CD8-positive, alpha-beta memory T cell (primary cell): Measurements from ENCODE around the gene SKI. TPM values are rescaled to one million over a fixed set of nuclear protein-coding genes. Genes with fewer than 3 reads are reported as not detected.
"Not testable (repeated sequence)": the region's sequence is repeated elsewhere in the genome, so short reads cannot be mapped to it uniquely, and the experiment has no call there.

Experiments used
- CTCF ChIA-PET: fragments of 350-600 bp; sonication (Branson Sonifier 250); formaldehyde crosslinking; loops from one replicate; lab custom pipeline; 2021; ENCODE audit warnings: antibody characterized with exemption; lab: Charles Lee
- POLR2A ChIA-PET: fragments of 350-600 bp; sonication (Branson Sonifier 250); formaldehyde crosslinking; loops from one replicate; lab custom pipeline; 2021; ENCODE audit warnings: antibody characterized with exemption; lab: Charles Lee
- DNase-seq, 5 donors: peaks; one replicate each; pipeline versions ENCODE4 v3.0.0 to v3.0.0-alpha.2; 2020 to 2022; ENCODE audit warnings: mixed read lengths in 1 of 5
- H3K27ac ChIP-seq: one replicate; pipeline ENCODE4 v1.7.0; 2013; ENCODE audit warnings: low read depth, mild to moderate bottlenecking, low read length, moderate library complexity
- H3K27me3 ChIP-seq: 2 replicates; pipeline ENCODE4 v1.7.0; 2013; ENCODE audit warnings: low read length, mild to moderate bottlenecking; ENCODE audit not compliant: insufficient read depth, poor library complexity, severe bottlenecking
- H3K36me3 ChIP-seq: 2 replicates; pipeline ENCODE4 v1.7.0; 2013; ENCODE audit warnings: mild to moderate bottlenecking, low read length, moderate library complexity; ENCODE audit not compliant: insufficient read depth
- H3K4me1 ChIP-seq: 2 replicates; pipeline ENCODE4 v1.7.0; 2013; ENCODE audit warnings: mild to moderate bottlenecking, low read length, moderate library complexity; ENCODE audit not compliant: insufficient read depth
- H3K4me3 ChIP-seq: 2 replicates; pipeline ENCODE4 v1.7.0; 2013; ENCODE audit warnings: mild to moderate bottlenecking, low read length
- H3K9me3 ChIP-seq: 2 replicates; pipeline ENCODE4 v1.7.0; 2013; ENCODE audit warnings: mild to moderate bottlenecking, low read length
- H3K27ac Mint-ChIP-seq, 8 donors: one replicate each; pipeline ENCODE4 v1.8.0; 2020 to 2021; ENCODE audit warnings: mixed read lengths in 8 of 8, mild to moderate bottlenecking in 6 of 8, inconsistent platforms in 3 of 8, moderate library complexity in 3 of 8
- H3K27me3 Mint-ChIP-seq, 2 donors: one replicate each; pipeline ENCODE4 v1.8.0; 2020 to 2021; ENCODE audit warnings: mixed read lengths in 2 of 2, mild to moderate bottlenecking in 1 of 2, moderate library complexity in 1 of 2
- H3K36me3 Mint-ChIP-seq, 3 donors: one replicate each; pipeline ENCODE4 v1.8.0; 2020 to 2021; ENCODE audit warnings: mixed read lengths in 3 of 3, inconsistent platforms in 1 of 3, mild to moderate bottlenecking in 1 of 3
- H3K4me1 Mint-ChIP-seq, 3 donors: one replicate each; pipeline ENCODE4 v1.8.0; 2020 to 2021; ENCODE audit warnings: mixed read lengths in 3 of 3, inconsistent platforms in 1 of 3, mild to moderate bottlenecking in 1 of 3
- H3K4me3 Mint-ChIP-seq, 7 donors: one replicate each; pipeline ENCODE4 v1.8.0; 2020 to 2021; ENCODE audit warnings: mixed read lengths in 7 of 7, mild to moderate bottlenecking in 6 of 7, moderate library complexity in 4 of 7, inconsistent platforms in 2 of 7
- H3K9me3 Mint-ChIP-seq, 5 donors: one replicate each; pipeline ENCODE4 v1.8.0; 2020 to 2022; ENCODE audit warnings: mixed read lengths in 5 of 5, mild to moderate bottlenecking in 3 of 5, moderate library complexity in 2 of 5, inconsistent platforms in 1 of 5
- polyA plus RNA-seq: library from polyadenylated mRNA; unstranded; fragments of 300-500 nt; fragmentation: Illumina TruSeq; gene quantifications from one replicate; pipeline ENCODE4 v1.2.3, GENCODE V29; 2021
- total RNA-seq, 2 experiments: library from RNA; stranded (reverse); gene quantifications; one replicate each; pipeline ENCODE4 v1.2.3, GENCODE V29; 2021

SKI gene
- total and polyA plus RNA-seq, 3 experiments from 2014 or later = 0.94 to 38.4 (median 35.9) TPM

- H3K36me3 ChIP-seq = peaks cover 12% of the 10 kb centered on the region
- Mint-ChIP-seq H3K27ac (peak overlapping the region in 3 of 8 donors; percentile 72 to 80 (median 78)), H3K9me3 (peaks cover 0 to 2% (median 0%) of the 10 kb centered on the region in 5 donors), H3K27me3 (peaks cover 0 to 7% of the 10 kb centered on the region in 2 donors), H3K4me1 (peaks cover 50 to 86% (median 76%) of the 10 kb centered on the region in 3 donors), H3K4me3 (peak overlapping the region in 4 of 7 donors; percentile 1 to 57 (median 38)), H3K36me3 (peaks cover 7 to 64% (median 17%) of the 10 kb centered on the region in 3 donors)
- no peak overlapping the region for H3K27ac ChIP-seq
- H3K9me3 ChIP-seq = no peaks in the 10 kb centered on the region
- no peak overlapping the region for H3K4me3 ChIP-seq
- ChIA-PET POLR2A (no interaction called here), CTCF (no interaction called here)
- DNase-seq = no peak
- no peaks in the 10 kb centered on the region for H3K27me3 ChIP-seq
- peaks cover 69% of the 10 kb centered on the region for H3K4me1 ChIP-seq
These were observed 15.0 kb downstream of the SKI start for GRCh38 chr1:2242814-2243725.

GRCh38 chr1:2247045-2247394 is 18.9 kb downstream of the SKI start:
- H3K27me3 Mint-ChIP-seq, H3K4me3 ChIP-seq, H3K36me3 ChIP-seq, H3K9me3 Mint-ChIP-seq, H3K9me3 ChIP-seq, POLR2A ChIA-PET, CTCF ChIA-PET, H3K27me3 ChIP-seq, H3K27ac ChIP-seq, DNase-seq: not testable (repeated sequence)
- peaks cover 51 to 92% (median 72%) of the 10 kb centered on the region in 3 donors for H3K4me1 Mint-ChIP-seq
- peaks cover 65% of the 10 kb centered on the region for H3K4me1 ChIP-seq
- peaks cover 4 to 52% (median 12%) of the 10 kb centered on the region in 3 donors for H3K36me3 Mint-ChIP-seq
- H3K4me3 Mint-ChIP-seq = peak overlapping the region in 1 of 7 donors; percentile 30
- H3K27ac Mint-ChIP-seq = peak overlapping the region in 4 of 8 donors; percentile 30 to 78 (median 72)

- H3K27me3 Mint-ChIP-seq = peaks cover 0 to 3% of the 10 kb centered on the region in 2 donors
- CTCF ChIA-PET = no interaction called here
- H3K4me1 Mint-ChIP-seq = peaks cover 52 to 92% (median 72%) of the 10 kb centered on the region in 3 donors
- H3K27ac ChIP-seq = no peak overlapping the region
- H3K27ac Mint-ChIP-seq = peak overlapping the region in 4 of 8 donors; percentile 9 to 78 (median 34)
- H3K4me1 ChIP-seq = peaks cover 65% of the 10 kb centered on the region
- no peaks in the 10 kb centered on the region for H3K27me3 ChIP-seq
- POLR2A ChIA-PET = no interaction called here
- DNase-seq = no peak
- no peaks in the 10 kb centered on the region for H3K36me3 ChIP-seq
- H3K9me3 Mint-ChIP-seq = peaks cover 0 to 5% (median 2%) of the 10 kb centered on the region in 5 donors
- peaks cover 4 to 52% (median 7%) of the 10 kb centered on the region in 3 donors for H3K36me3 Mint-ChIP-seq
- no peak overlapping the region for H3K4me3 ChIP-seq
- peak overlapping the region in 1 of 7 donors; percentile 30 for H3K4me3 Mint-ChIP-seq
- no peaks in the 10 kb centered on the region for H3K9me3 ChIP-seq
These were observed 19.6 kb downstream of the SKI start for GRCh38 chr1:2247760-2248126.

GRCh38 chr1:2248127-2248826 is 20.2 kb downstream of the SKI start:
- Mint-ChIP-seq H3K4me3 (peak overlapping the region in 2 of 7 donors; percentile 3 to 71), H3K27me3 (peaks cover 0 to 3% of the 10 kb centered on the region in 2 donors), H3K36me3 (peaks cover 4 to 51% (median 7%) of the 10 kb centered on the region in 3 donors), H3K4me1 (peaks cover 50 to 91% (median 67%) of the 10 kb centered on the region in 3 donors), H3K27ac (peak overlapping the region in 5 of 8 donors; percentile 11 to 90 (median 44)), H3K9me3 (peaks cover 0 to 6% (median 3%) of the 10 kb centered on the region in 5 donors)
- Histone ChIP-seq H3K4me1 (peaks cover 64% of the 10 kb centered on the region), H3K36me3 (no peaks in the 10 kb centered on the region), H3K9me3 (no peaks in the 10 kb centered on the region), H3K27me3 (no peaks in the 10 kb centered on the region), H3K4me3 (no peak overlapping the region), H3K27ac (no peak overlapping the region)
- ChIA-PET POLR2A (no interaction called here), CTCF (no interaction called here)
- no peak for DNase-seq

- ChIA-PET POLR2A (no interaction called here), CTCF (no interaction called here)
- H3K27ac ChIP-seq = no peak overlapping the region
- peaks cover 0 to 3% of the 10 kb centered on the region in 2 donors for H3K27me3 Mint-ChIP-seq
- H3K9me3 Mint-ChIP-seq = peaks cover 0 to 7% (median 3%) of the 10 kb centered on the region in 5 donors
- no peak for DNase-seq
- H3K9me3 ChIP-seq = no peaks in the 10 kb centered on the region
- peak overlapping the region in 2 of 7 donors; percentile 59 to 71 for H3K4me3 Mint-ChIP-seq
- peaks cover 3% of the 10 kb centered on the region for H3K36me3 ChIP-seq
- peak overlapping the region in 5 of 8 donors; percentile 7 to 90 (median 54) for H3K27ac Mint-ChIP-seq
- no peak overlapping the region for H3K4me3 ChIP-seq
- H3K4me1 ChIP-seq = peaks cover 71% of the 10 kb centered on the region
- H3K36me3 Mint-ChIP-seq = peaks cover 4 to 48% (median 7%) of the 10 kb centered on the region in 3 donors
- peaks cover 47 to 91% (median 61%) of the 10 kb centered on the region in 3 donors for H3K4me1 Mint-ChIP-seq
- H3K27me3 ChIP-seq = no peaks in the 10 kb centered on the region
These were observed 20.9 kb downstream of the SKI start for GRCh38 chr1:2248854-2249558.

GRCh38 chr1:2249559-2249906 is 21.4 kb downstream of the SKI start:
- no peak overlapping the region for H3K27ac ChIP-seq
- Mint-ChIP-seq H3K27ac (peak overlapping the region in 5 of 8 donors; percentile 7 to 75 (median 21)), H3K27me3 (peaks cover 0 to 2% of the 10 kb centered on the region in 2 donors), H3K9me3 (peaks cover 2 to 13% (median 3%) of the 10 kb centered on the region in 5 donors), H3K4me1 (peaks cover 46 to 88% (median 58%) of the 10 kb centered on the region in 3 donors), H3K36me3 (peaks cover 4 to 51% (median 7%) of the 10 kb centered on the region in 3 donors), H3K4me3 (peak overlapping the region in 1 of 7 donors; percentile 71)
- peaks cover 77% of the 10 kb centered on the region for H3K4me1 ChIP-seq
- DNase-seq = no peak
- no peaks in the 10 kb centered on the region for H3K27me3 ChIP-seq
- H3K4me3 ChIP-seq = no peak overlapping the region
- POLR2A ChIA-PET = no interaction called here
- H3K36me3 ChIP-seq = peaks cover 4% of the 10 kb centered on the region
- H3K9me3 ChIP-seq = peaks cover 3% of the 10 kb centered on the region
- CTCF ChIA-PET = no interaction called here

GRCh38 chr1:2250721-2251281 is 22.7 kb downstream of the SKI start:
- H3K36me3 Mint-ChIP-seq = peaks cover 4 to 48% (median 7%) of the 10 kb centered on the region in 3 donors
- H3K9me3 ChIP-seq = peaks cover 15% of the 10 kb centered on the region
- POLR2A ChIA-PET = interaction anchor here (1.0 to 2.3 kb wide), 2 partner anchors 19 to 22 kb away, joined by 3 to 10 read pairs; partner anchors contain the start of gene SKI
- H3K27me3 Mint-ChIP-seq = peaks cover 0 to 2% of the 10 kb centered on the region in 2 donors
- peaks cover 4% of the 10 kb centered on the region for H3K36me3 ChIP-seq
- H3K9me3 Mint-ChIP-seq = peaks cover 3 to 14% (median 4%) of the 10 kb centered on the region in 5 donors
- H3K4me3 Mint-ChIP-seq = peak overlapping the region in 3 of 7 donors; percentile 15 to 68 (median 68)
- no peak overlapping the region for H3K27ac ChIP-seq
- CTCF ChIA-PET = no interaction called here
- no peak overlapping the region for H3K4me3 ChIP-seq
- peaks cover 81% of the 10 kb centered on the region for H3K4me1 ChIP-seq
- no peak for DNase-seq
- no peaks in the 10 kb centered on the region for H3K27me3 ChIP-seq
- peaks cover 43 to 78% (median 53%) of the 10 kb centered on the region in 3 donors for H3K4me1 Mint-ChIP-seq
- H3K27ac Mint-ChIP-seq = peak overlapping the region in 6 of 8 donors; percentile 41 to 86 (median 74)
